Endothelial cell of umbilical vein (primary cell): Measurements from ENCODE around the gene GRHPR.

Source experiments
- EZH2 ChIP-seq: IDR thresholded peaks from 2 replicates; pipeline ENCODE4 v1.6.1; 2012; ENCODE audit warnings: borderline replicate concordance, low read depth, mild to moderate bottlenecking, moderate library complexity, low read length, inconsistent platforms; ENCODE audit not compliant: severe bottlenecking
- POLR2AphosphoS5 ChIP-seq: IDR thresholded peaks from 2 replicates; pipeline ENCODE4 v1.6.1; 2012; ENCODE audit warnings: low read depth, mild to moderate bottlenecking, control low read depth, low read length, moderate library complexity; ENCODE audit not compliant: insufficient read depth
- TF ChIP-seq, protein P1 (sequence below), 2 donors: IDR thresholded peaks; 1 replicate in 1 of 2; 2 replicates in 1 of 2; pipeline ENCODE4 v1.5.1; 2011; ENCODE audit warnings: low read length in 2 of 2, mild to moderate bottlenecking in 2 of 2, moderate library complexity in 2 of 2, control low read depth in 1 of 2, inconsistent platforms in 1 of 2, low read depth in 1 of 2; ENCODE audit not compliant: insufficient read depth in 1 of 2; ENCODE audit errors: extremely low read depth in 1 of 2

DNA sequence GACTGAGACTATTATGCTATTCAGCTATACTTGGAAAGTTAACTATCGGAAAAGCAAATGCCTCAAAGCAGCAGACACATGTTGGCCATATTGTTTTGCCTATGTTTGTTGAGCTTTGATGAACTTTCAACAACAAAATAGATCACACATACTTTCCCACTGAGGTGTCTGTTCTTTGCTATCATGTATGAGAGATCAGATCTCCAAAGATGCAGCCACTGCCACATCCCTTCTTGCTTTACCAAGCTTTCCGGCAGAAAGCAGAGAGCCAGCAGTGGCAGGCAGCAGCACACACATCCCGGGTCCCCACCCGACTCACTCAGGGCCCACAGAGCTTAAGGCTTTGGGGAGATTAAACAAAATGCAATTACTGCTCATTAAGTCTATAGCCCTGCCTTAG, 23.9 kb downstream of the GRHPR start:
- TF ChIP-seq EZH2, result no peak
- TF ChIP-seq POLR2AphosphoS5, result no peak
- TF ChIP-seq, protein P1, sequence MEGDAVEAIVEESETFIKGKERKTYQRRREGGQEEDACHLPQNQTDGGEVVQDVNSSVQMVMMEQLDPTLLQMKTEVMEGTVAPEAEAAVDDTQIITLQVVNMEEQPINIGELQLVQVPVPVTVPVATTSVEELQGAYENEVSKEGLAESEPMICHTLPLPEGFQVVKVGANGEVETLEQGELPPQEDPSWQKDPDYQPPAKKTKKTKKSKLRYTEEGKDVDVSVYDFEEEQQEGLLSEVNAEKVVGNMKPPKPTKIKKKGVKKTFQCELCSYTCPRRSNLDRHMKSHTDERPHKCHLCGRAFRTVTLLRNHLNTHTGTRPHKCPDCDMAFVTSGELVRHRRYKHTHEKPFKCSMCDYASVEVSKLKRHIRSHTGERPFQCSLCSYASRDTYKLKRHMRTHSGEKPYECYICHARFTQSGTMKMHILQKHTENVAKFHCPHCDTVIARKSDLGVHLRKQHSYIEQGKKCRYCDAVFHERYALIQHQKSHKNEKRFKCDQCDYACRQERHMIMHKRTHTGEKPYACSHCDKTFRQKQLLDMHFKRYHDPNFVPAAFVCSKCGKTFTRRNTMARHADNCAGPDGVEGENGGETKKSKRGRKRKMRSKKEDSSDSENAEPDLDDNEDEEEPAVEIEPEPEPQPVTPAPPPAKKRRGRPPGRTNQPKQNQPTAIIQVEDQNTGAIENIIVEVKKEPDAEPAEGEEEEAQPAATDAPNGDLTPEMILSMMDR (IDR thresholded peaks at IDR 0.05; ENCODE audit: extremely low read depth in 1 of 2, insufficient read depth in 1 of 2, low read depth in 1 of 2, low read length in 2 of 2), result no peak
